GM12801 (cell line): ENCODE results near the gene LRRC37B.

ENCODE experiments used
- TF ChIP-seq, protein P1 (sequence below): IDR thresholded peaks from one replicate; pipeline ENCODE4 v1.5.1; 2011; ENCODE audit warnings: control low read depth; ENCODE audit not compliant: insufficient read length; ENCODE audit errors: extremely low read depth

Gene LRRC37B

DNA sequence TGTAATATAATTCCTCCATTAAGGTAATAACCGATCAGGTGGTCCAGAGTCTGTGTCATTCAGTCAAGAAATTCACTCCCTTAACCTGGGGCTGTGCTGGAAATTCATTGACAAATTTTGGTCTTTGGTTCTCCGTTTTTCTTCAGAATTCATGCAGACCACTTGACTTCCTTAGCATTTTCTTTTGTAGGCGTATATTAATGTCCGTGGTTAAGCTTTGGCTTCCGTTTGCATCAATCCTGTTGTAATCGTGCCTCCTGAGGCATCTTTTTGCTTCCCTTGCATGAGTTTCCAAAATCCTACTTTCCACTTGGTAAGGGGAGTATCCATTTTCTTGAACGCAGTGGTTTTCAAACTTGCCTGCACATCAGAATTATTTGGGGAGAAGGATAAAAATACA is 9.0 kb downstream of the LRRC37B start:
- TF ChIP-seq, protein P1, sequence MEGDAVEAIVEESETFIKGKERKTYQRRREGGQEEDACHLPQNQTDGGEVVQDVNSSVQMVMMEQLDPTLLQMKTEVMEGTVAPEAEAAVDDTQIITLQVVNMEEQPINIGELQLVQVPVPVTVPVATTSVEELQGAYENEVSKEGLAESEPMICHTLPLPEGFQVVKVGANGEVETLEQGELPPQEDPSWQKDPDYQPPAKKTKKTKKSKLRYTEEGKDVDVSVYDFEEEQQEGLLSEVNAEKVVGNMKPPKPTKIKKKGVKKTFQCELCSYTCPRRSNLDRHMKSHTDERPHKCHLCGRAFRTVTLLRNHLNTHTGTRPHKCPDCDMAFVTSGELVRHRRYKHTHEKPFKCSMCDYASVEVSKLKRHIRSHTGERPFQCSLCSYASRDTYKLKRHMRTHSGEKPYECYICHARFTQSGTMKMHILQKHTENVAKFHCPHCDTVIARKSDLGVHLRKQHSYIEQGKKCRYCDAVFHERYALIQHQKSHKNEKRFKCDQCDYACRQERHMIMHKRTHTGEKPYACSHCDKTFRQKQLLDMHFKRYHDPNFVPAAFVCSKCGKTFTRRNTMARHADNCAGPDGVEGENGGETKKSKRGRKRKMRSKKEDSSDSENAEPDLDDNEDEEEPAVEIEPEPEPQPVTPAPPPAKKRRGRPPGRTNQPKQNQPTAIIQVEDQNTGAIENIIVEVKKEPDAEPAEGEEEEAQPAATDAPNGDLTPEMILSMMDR: no peak

DNA sequence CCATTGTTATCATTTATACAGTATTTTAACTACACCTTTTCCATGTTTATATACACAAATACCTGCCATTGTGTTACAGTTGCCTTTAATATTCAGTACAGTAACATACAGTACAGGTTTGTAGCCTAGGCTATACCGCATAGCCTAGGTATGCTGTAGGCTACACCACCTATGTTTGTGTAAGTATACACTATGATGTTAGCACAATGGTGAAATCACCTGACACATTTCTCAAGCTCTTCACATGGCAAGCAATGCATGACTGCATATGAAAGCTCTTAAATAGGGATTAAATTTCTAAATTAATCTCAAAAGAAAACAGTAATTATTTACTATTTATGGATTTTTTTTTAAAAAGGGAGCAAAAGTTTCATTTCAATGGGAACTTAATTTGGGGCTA is 12.0 kb downstream of the LRRC37B start:
- TF ChIP-seq, protein P1: no peak

DNA sequence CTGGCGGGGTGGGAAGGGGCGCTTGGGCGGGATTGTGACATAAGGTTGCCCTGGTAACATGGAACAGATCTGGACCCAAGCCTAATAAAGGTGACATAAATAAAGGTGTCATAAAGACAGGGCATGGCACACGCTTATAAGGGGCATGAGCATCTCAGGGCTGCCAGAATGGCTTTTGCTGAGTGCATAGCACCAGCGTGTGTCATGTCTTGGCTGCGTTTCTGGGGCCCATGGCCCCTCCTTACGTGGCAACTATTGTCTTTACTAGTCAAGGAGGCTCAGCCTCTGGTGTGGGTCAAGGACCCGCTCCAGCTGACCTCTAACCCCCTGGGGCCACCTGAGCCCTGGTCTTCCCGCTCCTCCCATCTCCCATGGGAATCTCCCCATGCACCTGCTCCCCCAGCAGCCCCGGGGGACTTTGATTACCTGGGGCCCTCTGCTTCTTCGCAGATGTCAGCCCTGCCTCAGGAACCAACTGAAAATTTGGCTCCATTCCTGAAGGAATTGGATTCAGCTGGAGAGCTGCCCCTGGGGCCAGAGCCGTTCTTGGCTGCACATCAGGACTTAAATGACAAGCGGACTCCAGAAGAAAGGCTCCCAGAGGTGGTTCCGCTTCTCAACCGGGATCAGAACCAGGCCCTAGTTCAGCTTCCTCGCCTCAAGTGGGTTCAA is 13.9 kb downstream of the LRRC37B start:
- TF ChIP-seq, protein P1: no peak

DNA sequence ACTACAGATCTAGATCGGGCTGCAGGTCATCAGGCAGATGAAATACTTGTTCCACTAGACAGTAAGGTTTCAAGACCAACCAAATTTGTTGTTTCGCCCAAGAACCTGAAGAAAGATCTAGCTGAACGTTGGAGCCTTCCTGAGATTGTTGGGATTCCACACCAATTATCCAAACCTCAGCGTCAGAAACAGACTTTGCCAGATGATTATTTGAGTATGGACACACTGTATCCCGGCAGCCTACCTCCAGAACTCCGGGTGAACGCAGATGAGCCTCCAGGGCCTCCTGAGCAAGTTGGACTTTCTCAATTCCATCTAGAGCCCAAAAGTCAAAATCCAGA is 14.4 kb downstream of the LRRC37B start:
- TF ChIP-seq, protein P1: no peak

DNA sequence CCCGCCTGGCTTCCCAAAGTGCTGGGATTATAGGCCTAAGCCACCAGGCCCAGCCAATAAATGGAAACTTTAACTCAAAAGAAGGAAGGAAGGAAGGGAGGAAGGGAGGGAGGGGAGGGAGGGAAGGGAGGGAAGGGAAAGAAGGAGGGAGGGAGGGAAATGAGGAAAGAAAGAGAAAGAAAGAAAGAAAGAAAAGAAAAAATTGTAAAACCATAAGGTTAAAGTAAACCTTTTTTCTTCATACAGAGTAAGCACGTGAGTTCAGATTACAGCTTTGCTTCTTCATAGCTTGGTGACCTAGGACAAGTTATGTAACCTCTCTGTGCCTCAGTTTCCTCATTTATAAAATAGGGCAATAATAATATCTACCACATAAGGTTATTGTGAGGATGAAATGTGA is 26.0 kb downstream of the LRRC37B start:
- TF ChIP-seq, protein P1: no peak

DNA sequence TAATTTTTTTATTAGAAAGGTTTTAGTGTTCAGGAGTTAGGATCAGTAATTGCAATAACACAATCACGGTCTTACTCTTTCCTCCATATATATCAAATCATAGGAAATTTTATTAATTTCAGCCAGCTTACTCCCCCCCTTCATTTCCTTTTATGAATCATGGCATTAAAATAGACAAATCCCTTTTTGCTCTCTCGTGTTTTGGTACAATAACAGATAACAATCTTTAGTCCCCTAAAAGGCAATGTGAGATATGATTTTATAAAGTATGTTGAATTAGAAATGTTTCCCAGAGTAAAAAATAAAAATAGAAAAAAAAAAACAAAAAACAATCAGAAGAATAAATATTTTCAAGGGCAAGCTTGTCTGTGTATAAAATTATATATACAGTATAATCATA is 92.5 kb downstream of the LRRC37B start:
- TF ChIP-seq, protein P1: no peak

DNA sequence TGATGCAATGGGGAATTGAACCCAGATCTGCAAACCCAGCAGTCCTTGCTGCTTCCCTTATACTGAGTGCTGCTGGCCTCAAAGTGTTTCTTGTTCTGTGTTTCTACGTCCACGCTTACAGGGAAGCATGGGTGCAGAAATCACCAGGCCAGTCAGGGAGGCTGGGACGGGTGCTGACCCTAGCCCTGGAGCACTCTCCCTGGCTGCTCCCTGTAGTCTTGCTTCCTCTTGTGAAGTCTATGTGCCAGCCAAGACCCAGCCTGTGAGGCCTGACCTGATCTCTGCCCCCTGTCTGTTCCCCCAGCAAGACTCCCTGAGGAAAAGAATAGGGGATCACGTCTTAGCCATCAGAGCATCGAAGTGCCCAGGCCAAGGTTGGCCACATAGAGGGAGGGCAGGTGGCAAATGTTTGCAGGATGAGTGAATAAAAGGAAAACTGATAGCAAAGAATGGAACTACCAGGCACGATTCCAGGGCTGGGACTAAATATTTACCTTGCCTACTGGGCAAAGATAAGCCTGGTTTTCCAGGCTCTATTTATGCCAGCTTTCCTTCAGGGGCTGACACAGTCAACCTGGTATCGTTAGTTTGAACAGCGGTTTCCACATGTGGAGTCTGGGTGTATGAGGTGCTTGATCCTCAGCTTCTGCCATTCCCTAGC is 93.9 kb downstream of the LRRC37B start:
- TF ChIP-seq, protein P1: no peak
